SU-DHL-6 (cell line): ENCODE measurements around the gene SRGAP3.

ENCODE experiments used
- H2AFZ ChIP-seq: fragments of 200-600 bp; sonication (generic); 2 replicates; pipeline ENCODE4 v1.6.1; 2014; ENCODE audit warnings: low read depth, mild to moderate bottlenecking, moderate library complexity, mixed read lengths, antibody characterized with exemption, low read length; ENCODE audit not compliant: severe bottlenecking
- H3F3A ChIP-seq: fragments of 200-600 bp; shearing (Covaris generic); 2 replicates; pipeline ENCODE4 v1.6.0; 2016; ENCODE audit warnings: antibody characterized with exemption, mild to moderate bottlenecking; ENCODE audit not compliant: insufficient read depth
- H3K27ac ChIP-seq: fragments of 200-600 bp; sonication (generic); 2 replicates; pipeline ENCODE4 v1.5.1; 2016; ENCODE audit warnings: low read depth, mild to moderate bottlenecking, low read length, moderate library complexity, mixed read lengths
- H3K27me3 ChIP-seq: fragments of 200-600 bp; sonication (generic), shearing (Covaris generic); 2 replicates; pipeline ENCODE4 v1.6.0; 2014; ENCODE audit warnings: mild to moderate bottlenecking, low read length
- H3K36me3 ChIP-seq: fragments of 200-600 bp; sonication (generic); 2 replicates; pipeline ENCODE4 v1.6.1; 2014; ENCODE audit warnings: mild to moderate bottlenecking, low read length, mixed read lengths
- H3K4me2 ChIP-seq: fragments of 300-600, 200-600 bp; shearing (Covaris generic), sonication (generic); 2 replicates; pipeline ENCODE4 v1.6.0; 2014; ENCODE audit warnings: low read length, low read depth, mild to moderate bottlenecking; ENCODE audit not compliant: poor library complexity, severe bottlenecking
- H3K4me3 ChIP-seq: fragments of 200-600 bp; sonication (generic); 2 replicates; pipeline ENCODE4 v1.5.1; 2014; ENCODE audit warnings: antibody characterized with exemption, low read length, mild to moderate bottlenecking, mixed read lengths; ENCODE audit not compliant: insufficient read depth, poor library complexity, severe bottlenecking
- H3K79me2 ChIP-seq: fragments of 200-600 bp; sonication (generic); 2 replicates; pipeline ENCODE4 v1.6.1; 2014; ENCODE audit warnings: mild to moderate bottlenecking, low read length, moderate library complexity; ENCODE audit not compliant: insufficient read depth
- H3K9ac ChIP-seq: fragments of 200-600 bp; sonication (generic); 2 replicates; pipeline ENCODE4 v1.7.0; 2014; ENCODE audit warnings: mild to moderate bottlenecking, low read length
- H3K9me2 ChIP-seq: fragments of 200-600 bp; sonication (generic); replicated peaks from 2 replicates; pipeline ENCODE4 v1.6.1; 2014; ENCODE audit warnings: low read length; ENCODE audit not compliant: insufficient read depth
- H3K9me3 ChIP-seq: fragments of 200-600 bp; sonication (generic); 2 replicates; pipeline ENCODE4 v1.6.1; 2014; ENCODE audit warnings: low read length, mixed read lengths; ENCODE audit not compliant: insufficient read depth
- H4K20me1 ChIP-seq: fragments of 200-600 bp; sonication (generic); 2 replicates; pipeline ENCODE4 v1.6.1; 2014; ENCODE audit warnings: low read depth, mild to moderate bottlenecking, antibody characterized with exemption, low read length, moderate library complexity, mixed read lengths
- EZH2phosphoT487 ChIP-seq: fragments of 200-600 bp; sonication (generic), shearing (Covaris generic); conservative IDR thresholded peaks from 2 replicates; pipeline ENCODE4 v1.6.1; 2018; ENCODE audit warnings: mild to moderate bottlenecking, antibody characterized with exemption, low read length, moderate library complexity, mixed read lengths
- TF ChIP-seq, protein P1 (sequence below): fragments of 200-600 bp; sonication (generic); IDR thresholded peaks from one replicate; pipeline ENCODE4 v1.5.1; 2017; ENCODE audit warnings: antibody characterized with exemption, mild to moderate bottlenecking, low read length, moderate library complexity; ENCODE audit not compliant: insufficient read depth, poor library complexity, severe bottlenecking

SRGAP3 gene

DNA sequence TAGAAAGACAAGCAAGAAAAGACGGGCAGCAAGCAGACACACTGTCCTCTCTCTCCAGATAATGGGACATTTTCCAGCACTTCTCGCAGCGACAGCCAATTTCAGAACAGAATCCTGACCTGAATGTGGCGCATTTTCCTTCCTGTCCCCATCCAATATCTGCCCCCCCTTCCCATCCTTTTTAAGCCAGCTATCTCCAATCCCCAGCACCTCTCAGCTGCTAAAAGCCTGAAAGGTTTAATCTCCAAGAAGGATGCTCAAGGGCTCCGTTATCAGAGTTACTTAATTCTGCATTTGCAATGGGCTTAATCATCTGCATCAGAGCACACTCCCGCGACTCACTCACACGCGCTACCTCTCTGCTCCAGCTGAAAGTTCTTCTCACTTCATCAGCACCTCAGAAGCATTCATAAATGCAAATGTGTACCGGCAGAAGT lies 50.5 kb downstream of the SRGAP3 start:
- no peak overlapping the region for H3K9ac ChIP-seq
- H3K27ac ChIP-seq, result no peak overlapping the region
- no peaks in the 10 kb centered on the region for H3K79me2 ChIP-seq
- no peak overlapping the region for H3K4me3 ChIP-seq
- H3K4me2 ChIP-seq, result no peak overlapping the region
- TF ChIP-seq EZH2phosphoT487, result no peak
- TF ChIP-seq, protein P1, sequence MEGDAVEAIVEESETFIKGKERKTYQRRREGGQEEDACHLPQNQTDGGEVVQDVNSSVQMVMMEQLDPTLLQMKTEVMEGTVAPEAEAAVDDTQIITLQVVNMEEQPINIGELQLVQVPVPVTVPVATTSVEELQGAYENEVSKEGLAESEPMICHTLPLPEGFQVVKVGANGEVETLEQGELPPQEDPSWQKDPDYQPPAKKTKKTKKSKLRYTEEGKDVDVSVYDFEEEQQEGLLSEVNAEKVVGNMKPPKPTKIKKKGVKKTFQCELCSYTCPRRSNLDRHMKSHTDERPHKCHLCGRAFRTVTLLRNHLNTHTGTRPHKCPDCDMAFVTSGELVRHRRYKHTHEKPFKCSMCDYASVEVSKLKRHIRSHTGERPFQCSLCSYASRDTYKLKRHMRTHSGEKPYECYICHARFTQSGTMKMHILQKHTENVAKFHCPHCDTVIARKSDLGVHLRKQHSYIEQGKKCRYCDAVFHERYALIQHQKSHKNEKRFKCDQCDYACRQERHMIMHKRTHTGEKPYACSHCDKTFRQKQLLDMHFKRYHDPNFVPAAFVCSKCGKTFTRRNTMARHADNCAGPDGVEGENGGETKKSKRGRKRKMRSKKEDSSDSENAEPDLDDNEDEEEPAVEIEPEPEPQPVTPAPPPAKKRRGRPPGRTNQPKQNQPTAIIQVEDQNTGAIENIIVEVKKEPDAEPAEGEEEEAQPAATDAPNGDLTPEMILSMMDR, result no peak
- H3K9me3 ChIP-seq, result no peaks in the 10 kb centered on the region
- H3K27me3 ChIP-seq, result no peaks in the 10 kb centered on the region
- H3F3A ChIP-seq, result no peaks in the 10 kb centered on the region
- H2AFZ ChIP-seq, result no peak overlapping the region
- no peaks in the 10 kb centered on the region for H4K20me1 ChIP-seq
- H3K9me2 ChIP-seq, result no peaks in the 10 kb centered on the region
- H3K36me3 ChIP-seq, result no peaks in the 10 kb centered on the region

DNA sequence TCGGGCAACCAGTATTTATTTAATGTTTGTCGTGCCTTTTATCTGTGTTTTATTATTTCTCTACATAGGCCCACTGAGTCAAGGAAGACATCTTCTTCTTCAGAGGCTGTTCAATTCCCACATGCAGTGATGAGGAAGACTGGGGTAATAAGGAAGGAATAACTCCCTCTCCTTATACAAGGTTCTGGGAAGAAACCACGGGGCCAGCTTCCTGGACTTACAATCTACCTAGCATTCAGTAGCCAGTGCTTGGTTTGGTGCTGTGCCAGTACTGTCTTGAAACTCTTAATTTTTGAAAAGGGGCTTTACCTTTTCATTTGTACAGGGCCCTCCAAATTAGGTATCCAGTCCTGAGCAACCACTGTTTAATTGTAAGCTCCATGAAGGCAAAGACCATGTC lies 51.2 kb downstream of the SRGAP3 start:
- no peaks in the 10 kb centered on the region for H3K9me3 ChIP-seq
- no peak overlapping the region for H3K27ac ChIP-seq
- H3K36me3 ChIP-seq, result no peaks in the 10 kb centered on the region
- TF ChIP-seq, protein P1, result no peak
- no peak for TF ChIP-seq EZH2phosphoT487
- H2AFZ ChIP-seq, result no peak overlapping the region
- H3K79me2 ChIP-seq, result no peaks in the 10 kb centered on the region
- no peaks in the 10 kb centered on the region for H4K20me1 ChIP-seq
- H3K9ac ChIP-seq, result no peak overlapping the region
- no peaks in the 10 kb centered on the region for H3K9me2 ChIP-seq
- H3K4me2 ChIP-seq, result no peak overlapping the region
- no peak overlapping the region for H3K4me3 ChIP-seq
- no peaks in the 10 kb centered on the region for H3K27me3 ChIP-seq
- H3F3A ChIP-seq, result no peaks in the 10 kb centered on the region

DNA sequence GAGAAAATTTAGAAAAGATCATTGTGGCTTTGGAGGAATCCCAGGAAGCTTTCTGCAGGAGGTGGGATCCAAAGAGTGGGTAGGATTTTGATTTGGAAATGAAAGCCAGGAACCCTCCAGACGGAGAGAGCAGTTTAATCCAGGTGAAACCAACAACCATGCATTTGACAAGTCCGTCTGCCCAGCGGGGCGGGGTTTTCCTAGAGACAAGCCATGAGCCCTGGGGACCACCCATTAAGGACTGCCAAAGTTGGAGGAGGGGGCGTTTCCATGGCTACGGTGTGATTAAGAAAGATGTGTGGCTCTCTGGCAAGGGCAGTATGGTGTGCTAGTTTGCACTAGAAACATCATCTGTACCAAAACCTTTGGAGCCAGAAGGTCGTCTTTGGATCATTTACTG lies 53.4 kb downstream of the SRGAP3 start:
- Histone ChIP-seq H3K4me3 (no peak overlapping the region), H4K20me1 (no peaks in the 10 kb centered on the region), H3F3A (no peaks in the 10 kb centered on the region), H3K27ac (no peak overlapping the region), H3K9me2 (no peaks in the 10 kb centered on the region), H3K9ac (no peak overlapping the region), H3K9me3 (no peaks in the 10 kb centered on the region), H3K36me3 (no peaks in the 10 kb centered on the region), H3K27me3 (no peaks in the 10 kb centered on the region), H3K79me2 (no peaks in the 10 kb centered on the region), H3K4me2 (no peak overlapping the region), H2AFZ (no peak overlapping the region)
- TF ChIP-seq EZH2phosphoT487, result no peak
- TF ChIP-seq, protein P1, result no peak

DNA sequence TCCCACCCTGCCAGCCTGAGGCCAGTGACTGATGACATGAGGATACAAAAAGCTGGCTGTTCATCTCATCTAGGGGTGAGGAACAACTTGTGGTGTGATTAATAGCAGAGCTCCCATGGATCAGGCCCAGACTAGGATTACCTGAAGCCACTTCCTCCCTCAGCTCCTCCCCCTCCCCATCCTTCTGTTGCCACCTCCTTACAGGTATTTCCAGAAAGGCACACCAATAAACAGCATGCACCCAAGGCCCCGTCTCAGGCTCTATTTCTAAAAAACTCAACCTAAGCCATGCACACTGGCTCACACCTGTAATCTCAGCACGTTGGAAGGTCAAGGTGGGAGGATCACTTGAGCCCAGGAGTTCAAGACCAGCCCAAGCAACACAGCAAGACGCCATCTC lies 54.1 kb downstream of the SRGAP3 start:
- TF ChIP-seq, protein P1, result no peak
- TF ChIP-seq EZH2phosphoT487, result no peak
- Histone ChIP-seq H3K4me2 (no peak overlapping the region), H3K9me3 (no peaks in the 10 kb centered on the region), H3K27me3 (no peaks in the 10 kb centered on the region), H3K4me3 (no peak overlapping the region), H3K9me2 (no peaks in the 10 kb centered on the region), H3K27ac (no peak overlapping the region), H2AFZ (no peak overlapping the region), H4K20me1 (no peaks in the 10 kb centered on the region), H3K9ac (no peak overlapping the region), H3K36me3 (no peaks in the 10 kb centered on the region), H3K79me2 (no peaks in the 10 kb centered on the region), H3F3A (no peaks in the 10 kb centered on the region)
